RWPE1 (cell line): ENCODE data around the gene XIRP2.

ENCODE experiments used
- CTCF ChIA-PET: fragments of 350-600 bp; sonication (Branson Sonifier 250); formaldehyde crosslinking; extraction: SDS; loops from one replicate; lab custom pipeline; 2021; lab: Yijun Ruan, JAX
- POLR2A ChIA-PET: fragments of 400-600 bp; formaldehyde crosslinking; extraction: SDS; loops from one replicate; lab custom pipeline; 2020; ENCODE audit warnings: antibody characterized with exemption; ENCODE audit not compliant: low non-redundant PET; lab: Yijun Ruan, JAX
- DNase-seq: peaks from one replicate; pipeline ENCODE4 v3.0.0; 2012; ENCODE audit warnings: low spot score
- H3K27ac ChIP-seq: fragments of 450-650 bp; 2 replicates; pipeline ENCODE4 v1.5.1; 2017
- CTCF ChIP-seq: fragments of 450-650 bp; conservative IDR thresholded peaks from 2 replicates; pipeline ENCODE4 v1.5.1; 2017; ENCODE audit warnings: low read depth, mild to moderate bottlenecking

XIRP2 gene

GRCh38 chr2:166996465-166996864 is 108.2 kb downstream of the XIRP2 start:
- CTCF ChIA-PET = no interaction called here
- DNase-seq = no peak
- POLR2A ChIA-PET = no interaction called here
- no peak overlapping the region for H3K27ac ChIP-seq
- TF ChIP-seq CTCF = no peak

GRCh38 chr2:167001165-167001564 is 112.9 kb downstream of the XIRP2 start:
- H3K27ac ChIP-seq = no peak overlapping the region
- POLR2A ChIA-PET = no interaction called here
- CTCF ChIA-PET = no interaction called here
- no peak for DNase-seq
- no peak for TF ChIP-seq CTCF

GRCh38 chr2:167005096-167005495 is 116.8 kb downstream of the XIRP2 start:
- no peak for DNase-seq
- ChIA-PET CTCF (no interaction called here), POLR2A (no interaction called here)
- H3K27ac ChIP-seq = no peak overlapping the region
- TF ChIP-seq CTCF = no peak

- no peak for TF ChIP-seq CTCF
- POLR2A ChIA-PET = no interaction called here
- DNase-seq = no peak
- H3K27ac ChIP-seq = no peak overlapping the region
- CTCF ChIA-PET = no interaction called here
These were observed 124.9 kb downstream of the XIRP2 start for GRCh38 chr2:167013227-167013626.

GRCh38 chr2:167015806-167016205 is 127.5 kb downstream of the XIRP2 start:
- no peak for DNase-seq
- H3K27ac ChIP-seq = no peak overlapping the region
- no peak for TF ChIP-seq CTCF
- CTCF ChIA-PET = no interaction called here
- POLR2A ChIA-PET = no interaction called here

- DNase-seq = no peak
- ChIA-PET CTCF (no interaction called here), POLR2A (no interaction called here)
- TF ChIP-seq CTCF = no peak
- H3K27ac ChIP-seq = no peak overlapping the region
These were observed 128.7 kb downstream of the XIRP2 start for GRCh38 chr2:167017021-167017420.

- ChIA-PET CTCF (no interaction called here), POLR2A (no interaction called here)
- no peak for TF ChIP-seq CTCF
- no peak for DNase-seq
- H3K27ac ChIP-seq = no peak overlapping the region
These were observed 130.3 kb downstream of the XIRP2 start for GRCh38 chr2:167018590-167018989.
